Spleen (tissue), 7 donors: ENCODE results near the gene CGB1.

ENCODE experiments used
- CTCF ChIP-seq, 11 experiments: fragments of 200-600 bp in 7 of 11; fragments of 450-650 bp in 4 of 11; sonication (generic) in 4 of 11; IDR thresholded peaks in 8 of 11; conservative IDR thresholded peaks in 3 of 11; 1 replicate in 7 of 11; 2 replicates in 4 of 11; pipeline versions ENCODE4 v1.4.0 to v1.8.0; 2016 to 2021; ENCODE audit warnings: antibody characterized with exemption in 11 of 11, inconsistent platforms in 4 of 11, mild to moderate bottlenecking in 1 of 11
- POLR2A ChIP-seq, 3 donors: fragments of 450-650 bp; IDR thresholded peaks; one replicate each; pipeline ENCODE4 v1.5.1; 2017; ENCODE audit warnings: antibody characterized with exemption in 3 of 3, mild to moderate bottlenecking in 1 of 3
- donor health status: DM: no; HTN: no; CAD: no; lungs with moderate emphysema.
- donor health status: DM: no; HTN: no; CAD: no.
- donor health status: DM: no; HTN: no; CAD: no.

- TF ChIP-seq CTCF (IDR thresholded peaks at IDR 0.05 in 8 of 11, conservative IDR thresholded peaks at IDR 0.05 in 3 of 11): peak in 7 of 11 experiments; percentile 38 to 76 (median 63)
- TF ChIP-seq POLR2A (IDR thresholded peaks at IDR 0.05): no peak
Observed at GRCh38 chr19:49017666-49018351, 18.9 kb downstream of the CGB1 start.
